ENCODE data around the gene C20orf204.

Gene C20orf204

GRCh38 chr20:64050261-64051032 is 14.5 kb downstream of the C20orf204 start:
- TF ChIP-seq, protein P1, sequence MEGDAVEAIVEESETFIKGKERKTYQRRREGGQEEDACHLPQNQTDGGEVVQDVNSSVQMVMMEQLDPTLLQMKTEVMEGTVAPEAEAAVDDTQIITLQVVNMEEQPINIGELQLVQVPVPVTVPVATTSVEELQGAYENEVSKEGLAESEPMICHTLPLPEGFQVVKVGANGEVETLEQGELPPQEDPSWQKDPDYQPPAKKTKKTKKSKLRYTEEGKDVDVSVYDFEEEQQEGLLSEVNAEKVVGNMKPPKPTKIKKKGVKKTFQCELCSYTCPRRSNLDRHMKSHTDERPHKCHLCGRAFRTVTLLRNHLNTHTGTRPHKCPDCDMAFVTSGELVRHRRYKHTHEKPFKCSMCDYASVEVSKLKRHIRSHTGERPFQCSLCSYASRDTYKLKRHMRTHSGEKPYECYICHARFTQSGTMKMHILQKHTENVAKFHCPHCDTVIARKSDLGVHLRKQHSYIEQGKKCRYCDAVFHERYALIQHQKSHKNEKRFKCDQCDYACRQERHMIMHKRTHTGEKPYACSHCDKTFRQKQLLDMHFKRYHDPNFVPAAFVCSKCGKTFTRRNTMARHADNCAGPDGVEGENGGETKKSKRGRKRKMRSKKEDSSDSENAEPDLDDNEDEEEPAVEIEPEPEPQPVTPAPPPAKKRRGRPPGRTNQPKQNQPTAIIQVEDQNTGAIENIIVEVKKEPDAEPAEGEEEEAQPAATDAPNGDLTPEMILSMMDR (conservative IDR thresholded peaks at IDR 0.05) = no peak
- TF ChIP-seq ZFX (IDR thresholded peaks at IDR 0.05) = no peak
- no peak overlapping the region for H3K27ac ChIP-seq

GRCh38 chr20:64051033-64051452 is 15.1 kb downstream of the C20orf204 start:
- TF ChIP-seq ZFX (IDR thresholded peaks at IDR 0.05) = no peak
- TF ChIP-seq, protein P1 (conservative IDR thresholded peaks at IDR 0.05) = no peak
- no peak overlapping the region for H3K27ac ChIP-seq

DNA sequence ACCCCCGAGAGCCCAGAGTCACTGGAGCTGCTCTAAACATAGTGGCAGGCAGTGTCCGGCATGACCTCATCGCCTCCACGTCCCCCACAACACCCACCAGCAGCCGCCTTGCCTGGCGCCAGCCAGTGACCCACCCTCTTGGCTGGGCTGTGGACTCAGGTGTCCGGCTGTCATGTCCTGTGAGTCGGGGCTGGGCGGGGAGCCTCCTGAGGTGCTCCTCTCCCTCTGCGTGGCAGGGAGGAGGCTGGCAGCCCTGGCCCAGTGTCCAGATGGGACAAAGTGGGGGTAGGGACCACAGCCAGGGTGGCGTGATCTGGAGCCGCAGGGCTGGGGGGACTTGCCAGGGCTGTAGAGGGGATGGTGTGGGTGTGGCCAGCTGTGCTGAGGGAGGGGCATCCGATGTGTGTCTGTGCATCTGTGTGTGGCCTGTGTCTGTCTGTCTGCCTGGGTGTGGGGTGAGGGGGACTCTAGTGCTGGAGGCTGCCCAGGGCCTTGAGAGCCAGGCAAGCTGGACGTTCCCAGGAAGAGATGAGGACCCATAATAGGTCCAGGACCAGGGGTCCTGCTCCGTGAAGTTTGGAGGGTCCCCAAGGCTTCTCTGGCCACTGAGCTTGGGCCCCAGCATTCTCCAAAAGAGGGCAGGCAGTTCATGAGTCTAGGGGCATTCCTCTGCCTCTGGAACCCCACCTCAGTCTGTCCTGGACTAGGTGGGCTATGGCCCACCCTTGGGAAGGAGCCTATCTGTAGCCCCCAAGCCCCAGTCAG is 15.8 kb downstream of the C20orf204 start:
- H3K27ac ChIP-seq = no peak overlapping the region
- TF ChIP-seq ZFX (IDR thresholded peaks at IDR 0.05) = no peak
- TF ChIP-seq, protein P1 (conservative IDR thresholded peaks at IDR 0.05) = no peak

- H3K27ac ChIP-seq = no peak overlapping the region
- TF ChIP-seq ZFX (IDR thresholded peaks at IDR 0.05) = no peak
- TF ChIP-seq, protein P1 (conservative IDR thresholded peaks at IDR 0.05) = no peak
Measured at GRCh38 chr20:64052326-64052722, 16.3 kb downstream of the C20orf204 start.

DNA sequence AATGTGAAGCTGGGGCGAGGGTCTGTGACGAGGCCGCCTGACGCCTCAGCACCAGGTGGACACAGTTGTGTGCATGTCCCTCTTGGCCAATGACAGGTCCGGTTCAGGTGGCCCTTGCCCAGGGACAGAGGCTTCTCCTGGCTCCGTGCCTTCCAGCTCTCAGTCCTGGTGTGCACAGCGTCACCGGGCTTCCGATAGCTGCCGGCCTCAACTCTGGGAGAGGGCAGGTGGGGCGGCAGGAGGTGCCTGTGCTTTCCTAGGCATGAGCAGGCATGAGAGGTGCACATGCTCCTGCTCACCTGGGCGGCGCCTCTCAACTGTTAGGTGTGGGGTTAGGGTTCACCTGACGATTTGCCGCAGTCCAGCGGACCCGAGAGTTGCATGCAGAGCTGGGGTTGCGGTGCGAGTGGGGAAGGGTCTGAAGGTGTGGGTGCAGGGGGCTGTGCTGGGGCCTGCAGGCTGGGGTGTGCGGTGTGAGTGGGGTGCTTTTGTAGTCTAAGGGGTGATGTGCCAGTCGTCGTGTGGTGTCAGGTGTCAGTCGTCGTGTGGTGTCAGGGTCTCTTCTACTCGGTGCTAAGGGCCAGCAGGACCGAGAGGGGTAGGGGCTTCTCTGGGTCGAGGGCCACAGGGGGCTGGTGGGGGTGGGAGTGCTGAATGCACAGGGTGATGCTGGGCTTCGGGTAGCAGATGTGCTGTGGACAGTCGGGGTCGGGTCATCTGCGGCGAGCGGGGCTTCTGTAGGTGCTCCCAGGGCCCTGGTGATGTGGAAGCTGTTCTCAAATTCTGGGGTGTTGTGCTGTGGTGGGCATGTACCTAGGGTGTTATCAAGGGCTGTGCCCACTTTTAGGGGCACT is 17.2 kb downstream of the C20orf204 start:
- TF ChIP-seq, protein P1 (conservative IDR thresholded peaks at IDR 0.05) = no peak
- TF ChIP-seq ZFX (IDR thresholded peaks at IDR 0.05) = no peak
- H3K27ac ChIP-seq = no peak overlapping the region

DNA sequence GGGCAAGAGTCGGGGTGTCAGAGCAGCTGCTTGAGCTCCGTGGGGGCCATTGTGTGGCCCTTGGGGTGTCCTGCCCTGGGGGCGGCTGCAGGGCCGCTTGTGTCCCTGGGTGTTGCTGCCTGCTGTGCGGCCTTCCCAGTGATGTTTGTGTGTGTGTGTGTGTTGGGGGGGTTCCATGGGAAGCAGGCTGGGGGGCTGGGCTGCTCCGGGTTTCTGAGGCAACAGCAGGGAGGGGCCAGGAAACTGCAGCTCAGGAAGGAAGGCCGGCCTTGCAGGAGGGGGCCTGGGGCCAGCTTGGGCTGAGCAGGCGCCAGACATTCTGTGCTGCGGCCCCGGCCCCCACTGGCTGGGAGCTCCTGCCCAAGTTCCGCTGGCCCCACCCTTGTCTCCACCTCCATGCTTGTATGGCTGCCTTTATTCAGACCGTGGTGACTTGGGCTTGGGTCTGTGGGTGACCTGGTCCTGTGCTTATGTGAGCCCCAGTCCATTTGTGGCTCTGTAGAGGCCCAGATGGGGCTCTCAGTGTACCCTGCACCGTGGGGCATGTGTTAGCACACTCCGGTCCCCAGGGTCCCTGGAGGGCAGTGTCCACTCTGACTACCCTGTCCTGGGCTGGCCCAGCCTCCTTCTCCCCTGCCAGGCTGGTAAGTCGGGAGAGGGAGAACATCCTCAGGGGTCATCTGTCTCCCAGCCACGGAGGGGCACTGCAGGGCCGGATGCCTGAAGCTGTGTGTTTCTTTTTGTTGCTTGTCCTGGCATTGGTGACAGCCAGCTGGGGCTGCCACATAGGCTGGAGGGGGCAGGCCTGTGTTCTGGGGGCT is 18.1 kb downstream of the C20orf204 start:
- H3K27ac ChIP-seq = no peak overlapping the region
- no peak for TF ChIP-seq ZFX (IDR thresholded peaks at IDR 0.05)
- TF ChIP-seq, protein P1 (conservative IDR thresholded peaks at IDR 0.05) = no peak; the same call in 1 of the 2 replicates

All from C4-2B (cell line).